GM13976 (cell line): ENCODE measurements around the gene TBC1D20.

ENCODE experiments used
- DNase-seq: peaks from one replicate; pipeline ENCODE4 v3.0.0; 2012; ENCODE audit warnings: low spot score
- CTCF ChIP-seq: IDR thresholded peaks from 2 replicates; pipeline ENCODE4 v1.5.1; 2012; ENCODE audit warnings: borderline replicate concordance, mild to moderate bottlenecking; ENCODE audit not compliant: insufficient read depth; ENCODE audit errors: extremely low read depth, missing control alignments, control extremely low read depth
- in situ Hi-C: fragments of 300-500 bp; cut with MboI; formaldehyde crosslinking; loops from one replicate; pipeline ENCODE4 v1.12.0; 2022; ENCODE audit warnings: low sequenced_read_pairs, mixed read lengths, inconsistent platforms; ENCODE audit not compliant: unreplicated experiment

Gene TBC1D20

GRCh38 chr20:414161-414560 lies 48.2 kb downstream of the TBC1D20 start:
- TF ChIP-seq CTCF: no peak
- in situ Hi-C loops: no loop called here
- no peak for DNase-seq

- no peak for DNase-seq
- no peak for TF ChIP-seq CTCF
- in situ Hi-C loops: no loop called here
Measured at GRCh38 chr20:412081-412480, 50.3 kb downstream of the TBC1D20 start.

- in situ Hi-C loops: no loop called here
- TF ChIP-seq CTCF: no peak
- DNase-seq: no peak
Measured at GRCh38 chr20:409697-410559, 52.4 kb downstream of the TBC1D20 start.

- no peak for TF ChIP-seq CTCF
- DNase-seq: no peak
- in situ Hi-C loops: no loop called here
Measured at GRCh38 chr20:408843-409696, 53.3 kb downstream of the TBC1D20 start.

GRCh38 chr20:407953-408842 lies 54.1 kb downstream of the TBC1D20 start, which contains the start of gene RBCK1:
Gene RBCK1, plus strand, starts transcription at chr20:408299. Its CDS starts 459 bp downstream, at chr20:408758.
- DNase-seq: peak; percentile 99
- in situ Hi-C loops: no loop called here
- TF ChIP-seq CTCF: no peak

GRCh38 chr20:407133-407952 lies 55.0 kb downstream of the TBC1D20 start:
- in situ Hi-C loops: no loop called here
- DNase-seq: peak; percentile 95
- TF ChIP-seq CTCF: no peak
